Esophagus muscularis mucosa (tissue), 3 donors: ENCODE measurements around the gene FTSJ1.

Source experiments
- CTCF ChIP-seq, 3 experiments: fragments of 200-600 bp in 2 of 3; fragments of 450-650 bp in 1 of 3; sonication (generic) in 2 of 3; IDR thresholded peaks; one replicate each; pipeline ENCODE4 v1.5.1; 2017 to 2019; ENCODE audit warnings: antibody characterized with exemption in 3 of 3, mild to moderate bottlenecking in 2 of 3, moderate library complexity in 1 of 3
- POLR2A ChIP-seq: fragments of 450-650 bp; IDR thresholded peaks from one replicate; pipeline ENCODE4 v1.6.1; 2017; ENCODE audit warnings: antibody characterized with exemption, moderate library complexity, mild to moderate bottlenecking, low read depth
- POLR2AphosphoS5 ChIP-seq, 2 donors: sonication (generic); formaldehyde crosslinking; IDR thresholded peaks; one replicate each; pipeline ENCODE4 v1.6.1; 2017; ENCODE audit warnings: antibody characterized with exemption in 2 of 2

- peak; percentile 64 to 81 for TF ChIP-seq POLR2AphosphoS5 (IDR thresholded peaks at IDR 0.05)
- TF ChIP-seq CTCF (IDR thresholded peaks at IDR 0.05), result no peak
- no peak for TF ChIP-seq POLR2A
Observed at GRCh38 chrX:48521353-48522243, 45.6 kb downstream of the FTSJ1 start, which contains the start of gene EBP.
